Transverse colon (tissue), 4 donors: ENCODE measurements around the gene ZNF865.

Experiments used
- EP300 ChIP-seq: sonication (generic); formaldehyde crosslinking; IDR thresholded peaks from one replicate; pipeline ENCODE4 v1.6.1; 2017; ENCODE audit warnings: antibody characterized with exemption, low read depth
- POLR2A ChIP-seq: fragments of 450-650 bp; IDR thresholded peaks from one replicate; pipeline ENCODE4 v1.6.1; 2016; ENCODE audit warnings: antibody characterized with exemption, mild to moderate bottlenecking, moderate library complexity
- POLR2AphosphoS5 ChIP-seq, 3 donors: sonication (generic); formaldehyde crosslinking; IDR thresholded peaks; one replicate each; pipeline ENCODE4 v1.6.1; 2016; ENCODE audit warnings: antibody characterized with exemption in 3 of 3
- TF ChIP-seq, protein P1 (sequence below), 5 experiments: fragments of 200-600 bp in 3 of 5; fragments of 450-650 bp in 2 of 5; sonication (generic) in 3 of 5; IDR thresholded peaks; 1 replicate in 2 of 5; 2 replicates in 3 of 5; pipeline ENCODE4 v1.5.1; 2016 to 2017; ENCODE audit warnings: antibody characterized with exemption in 5 of 5, inconsistent platforms in 3 of 5, mild to moderate bottlenecking in 2 of 5, moderate library complexity in 1 of 5

DNA sequence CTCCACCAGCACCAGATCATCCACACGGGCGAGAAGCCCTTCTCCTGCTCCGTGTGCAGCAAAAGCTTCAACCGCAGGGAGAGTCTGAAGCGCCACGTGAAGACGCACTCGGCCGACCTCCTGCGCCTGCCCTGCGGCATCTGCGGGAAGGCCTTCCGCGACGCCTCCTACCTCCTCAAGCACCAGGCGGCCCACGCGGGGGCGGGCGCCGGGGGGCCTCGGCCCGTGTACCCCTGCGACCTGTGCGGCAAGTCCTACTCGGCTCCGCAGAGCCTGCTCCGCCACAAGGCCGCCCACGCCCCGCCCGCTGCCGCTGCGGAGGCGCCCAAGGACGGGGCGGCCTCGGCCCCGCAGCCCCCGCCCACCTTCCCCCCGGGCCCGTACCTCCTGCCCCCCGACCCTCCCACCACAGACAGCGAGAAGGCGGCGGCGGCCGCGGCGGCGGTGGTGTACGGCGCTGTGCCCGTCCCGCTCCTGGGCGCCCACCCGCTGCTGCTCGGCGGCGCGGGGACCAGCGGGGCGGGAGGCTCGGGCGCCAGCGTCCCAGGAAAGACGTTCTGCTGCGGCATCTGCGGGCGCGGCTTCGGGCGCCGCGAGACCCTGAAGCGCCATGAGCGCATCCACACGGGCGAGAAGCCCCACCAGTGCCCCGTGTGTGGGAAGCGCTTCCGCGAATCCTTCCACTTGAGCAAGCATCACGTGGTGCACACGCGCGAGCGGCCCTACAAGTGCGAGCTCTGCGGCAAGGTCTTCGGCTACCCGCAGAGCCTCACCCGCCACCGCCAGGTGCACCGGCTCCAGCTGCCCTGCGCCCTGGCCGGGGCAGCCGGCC, 9.5 kb downstream of the ZNF865 start:
- TF ChIP-seq, protein P1, sequence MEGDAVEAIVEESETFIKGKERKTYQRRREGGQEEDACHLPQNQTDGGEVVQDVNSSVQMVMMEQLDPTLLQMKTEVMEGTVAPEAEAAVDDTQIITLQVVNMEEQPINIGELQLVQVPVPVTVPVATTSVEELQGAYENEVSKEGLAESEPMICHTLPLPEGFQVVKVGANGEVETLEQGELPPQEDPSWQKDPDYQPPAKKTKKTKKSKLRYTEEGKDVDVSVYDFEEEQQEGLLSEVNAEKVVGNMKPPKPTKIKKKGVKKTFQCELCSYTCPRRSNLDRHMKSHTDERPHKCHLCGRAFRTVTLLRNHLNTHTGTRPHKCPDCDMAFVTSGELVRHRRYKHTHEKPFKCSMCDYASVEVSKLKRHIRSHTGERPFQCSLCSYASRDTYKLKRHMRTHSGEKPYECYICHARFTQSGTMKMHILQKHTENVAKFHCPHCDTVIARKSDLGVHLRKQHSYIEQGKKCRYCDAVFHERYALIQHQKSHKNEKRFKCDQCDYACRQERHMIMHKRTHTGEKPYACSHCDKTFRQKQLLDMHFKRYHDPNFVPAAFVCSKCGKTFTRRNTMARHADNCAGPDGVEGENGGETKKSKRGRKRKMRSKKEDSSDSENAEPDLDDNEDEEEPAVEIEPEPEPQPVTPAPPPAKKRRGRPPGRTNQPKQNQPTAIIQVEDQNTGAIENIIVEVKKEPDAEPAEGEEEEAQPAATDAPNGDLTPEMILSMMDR (IDR thresholded peaks at IDR 0.05): no peak
- no peak for TF ChIP-seq EP300
- no peak for TF ChIP-seq POLR2A
- TF ChIP-seq POLR2AphosphoS5 (IDR thresholded peaks at IDR 0.05): no peak
